Neural progenitor cell (in vitro differentiated cells): ENCODE measurements around the gene TLCD3B. TPM values are rescaled to one million over a fixed set of nuclear protein-coding genes. Genes with fewer than 3 reads are reported as not detected.
A peak's percentile ranks its signal among the peaks of the same experiment; 100 is the strongest.

ENCODE experiments used
- DNase-seq: peaks from one replicate; pipeline ENCODE4 v3.0.0-alpha.2; 2016; ENCODE audit warnings: low spot score
- H2AFZ ChIP-seq: fragments of 200-600 bp; sonication (generic); replicated peaks from 2 replicates; pipeline ENCODE4 v1.6.1; 2016; ENCODE audit warnings: antibody characterized with exemption
- H3F3A ChIP-seq: fragments of 200-600 bp; sonication (generic); 2 replicates; pipeline ENCODE4 v1.6.1; 2016; ENCODE audit warnings: antibody characterized with exemption, low read depth
- H3K27ac ChIP-seq: fragments of 200-600 bp; sonication (generic); 2 replicates; pipeline ENCODE4 v1.5.1; 2016; ENCODE audit warnings: mild to moderate bottlenecking
- H3K27me3 ChIP-seq: fragments of 200-600 bp; sonication (generic); 2 replicates; pipeline ENCODE4 v1.6.1; 2016; ENCODE audit warnings: mild to moderate bottlenecking, moderate library complexity
- H3K36me3 ChIP-seq: fragments of 200-600 bp; sonication (generic); 2 replicates; pipeline ENCODE4 v1.5.1; 2016
- H3K4me1 ChIP-seq: fragments of 200-600 bp; sonication (generic); 2 replicates; pipeline ENCODE4 v1.6.1; 2016; ENCODE audit warnings: mixed run types
- H3K4me2 ChIP-seq: fragments of 200-600 bp; sonication (generic); 2 replicates; pipeline ENCODE4 v1.6.1; 2016
- H3K4me3 ChIP-seq: fragments of 200-600 bp; sonication (generic); 2 replicates; pipeline ENCODE4 v1.5.1; 2016
- H3K79me2 ChIP-seq: fragments of 200-600 bp; sonication (generic); 2 replicates; pipeline ENCODE4 v1.6.1; 2016; ENCODE audit warnings: low read depth
- H3K9ac ChIP-seq: fragments of 200-600 bp; sonication (generic); 2 replicates; pipeline ENCODE4 v1.6.1; 2016
- H3K9me3 ChIP-seq: fragments of 200-600 bp; sonication (generic); 2 replicates; pipeline ENCODE4 v1.5.1; 2016; ENCODE audit warnings: low read depth
- H4K20me1 ChIP-seq: fragments of 200-600 bp; sonication (generic); 2 replicates; pipeline ENCODE4 v1.6.1; 2016; ENCODE audit warnings: low read depth
- H3K27ac Mint-ChIP-seq: 3 replicates; pipeline ENCODE4 v1.8.0; 2021; ENCODE audit warnings: mixed read lengths
- H3K27me3 Mint-ChIP-seq: 2 replicates; pipeline ENCODE4 v1.8.0; 2022; ENCODE audit warnings: low read depth, mild to moderate bottlenecking, inconsistent platforms, moderate library complexity, mixed read lengths; ENCODE audit not compliant: insufficient read depth
- H3K36me3 Mint-ChIP-seq: 3 replicates; pipeline ENCODE4 v1.8.0; 2021; ENCODE audit warnings: mixed read lengths
- H3K4me1 Mint-ChIP-seq: 3 replicates; pipeline ENCODE4 v1.8.0; 2021; ENCODE audit warnings: mixed read lengths
- H3K4me3 Mint-ChIP-seq: 3 replicates; pipeline ENCODE4 v1.8.0; 2021; ENCODE audit warnings: mild to moderate bottlenecking, moderate library complexity, mixed read lengths
- H3K9me3 Mint-ChIP-seq: 3 replicates; pipeline ENCODE4 v1.8.0; 2020; ENCODE audit warnings: mixed read lengths
- CTCF ChIP-seq: fragments of 200-600 bp; sonication (generic); IDR thresholded peaks from 2 replicates; pipeline ENCODE4 v1.5.1; 2017; ENCODE audit warnings: antibody characterized with exemption, mild to moderate bottlenecking
- EZH2 ChIP-seq: fragments of 200-600 bp; sonication (generic); IDR thresholded peaks from 2 replicates; pipeline ENCODE4 v1.6.1; 2017; ENCODE audit warnings: antibody characterized with exemption, mild to moderate bottlenecking, moderate library complexity
- EZH2phosphoT487 ChIP-seq: fragments of 200-600 bp; sonication (generic); IDR thresholded peaks from 2 replicates; pipeline ENCODE4 v1.6.1; 2017; ENCODE audit warnings: antibody characterized with exemption
- total RNA-seq: library from RNA; depleted of rRNA; stranded (reverse); fragments of >200 nt; gene quantifications from 2 replicates; pipeline ENCODE4 v1.2.3, GENCODE V29; 2015; ENCODE audit warnings: low replicate concordance

TLCD3B gene
- total RNA-seq, 1 donor from 2014 or later, result 2.4 TPM

GRCh38 chr16:30031477-30031918 lies 427 bp upstream of the TLCD3B start:
- Histone ChIP-seq H4K20me1 (peaks cover 37% of the 10 kb centered on the region), H2AFZ (peak overlapping the region; percentile 63), H3K4me1 (peaks cover 21% of the 10 kb centered on the region), H3K9me3 (no peaks in the 10 kb centered on the region), H3K4me3 (peak overlapping the region; percentile 87), H3K4me2 (peak overlapping the region; percentile 100), H3K9ac (no peak overlapping the region), H3K27me3 (peaks cover 42% of the 10 kb centered on the region), H3K36me3 (no peaks in the 10 kb centered on the region), H3F3A (peaks cover 18% of the 10 kb centered on the region), H3K27ac (no peak overlapping the region), H3K79me2 (no peaks in the 10 kb centered on the region)
- Mint-ChIP-seq H3K4me1 (peaks cover 37% of the 10 kb centered on the region), H3K27ac (no peak overlapping the region), H3K4me3 (peak overlapping the region; percentile 86), H3K9me3 (peaks cover 2% of the 10 kb centered on the region), H3K27me3 (peaks cover 17% of the 10 kb centered on the region), H3K36me3 (no peaks in the 10 kb centered on the region)
- DNase-seq, result no peak
- TF ChIP-seq CTCF (no peak), EZH2 (no peak), EZH2phosphoT487 (no peak)

GRCh38 chr16:30030011-30030685 lies 923 bp downstream of the TLCD3B start:
- Mint-ChIP-seq H3K27ac (no peak overlapping the region), H3K9me3 (no peaks in the 10 kb centered on the region), H3K4me3 (peak overlapping the region; percentile 87), H3K27me3 (peaks cover 12% of the 10 kb centered on the region), H3K36me3 (no peaks in the 10 kb centered on the region), H3K4me1 (peaks cover 37% of the 10 kb centered on the region)
- no peaks in the 10 kb centered on the region for H3K79me2 ChIP-seq
- H3K9ac ChIP-seq, result no peak overlapping the region
- TF ChIP-seq EZH2 (no peak), CTCF (no peak), EZH2phosphoT487 (no peak)
- H4K20me1 ChIP-seq, result peaks cover 37% of the 10 kb centered on the region
- peaks cover 21% of the 10 kb centered on the region for H3K4me1 ChIP-seq
- H2AFZ ChIP-seq, result no peak overlapping the region
- H3F3A ChIP-seq, result peaks cover 18% of the 10 kb centered on the region
- H3K27ac ChIP-seq, result no peak overlapping the region
- H3K27me3 ChIP-seq, result peaks cover 29% of the 10 kb centered on the region
- peak; percentile 46 for DNase-seq
- H3K4me2 ChIP-seq, result peak overlapping the region; percentile 100
- H3K36me3 ChIP-seq, result no peaks in the 10 kb centered on the region
- H3K9me3 ChIP-seq, result no peaks in the 10 kb centered on the region
- H3K4me3 ChIP-seq, result peak overlapping the region; percentile 87

GRCh38 chr16:30028438-30029076 lies 2.5 kb downstream of the TLCD3B start:
- DNase-seq, result peak; percentile 89
- Histone ChIP-seq H4K20me1 (peaks cover 37% of the 10 kb centered on the region), H3K27ac (no peak overlapping the region), H2AFZ (no peak overlapping the region), H3K9me3 (no peaks in the 10 kb centered on the region), H3F3A (peaks cover 18% of the 10 kb centered on the region), H3K4me3 (no peak overlapping the region), H3K4me2 (peak overlapping the region; percentile 51), H3K79me2 (no peaks in the 10 kb centered on the region), H3K27me3 (peaks cover 13% of the 10 kb centered on the region), H3K36me3 (no peaks in the 10 kb centered on the region), H3K4me1 (peaks cover 21% of the 10 kb centered on the region), H3K9ac (no peak overlapping the region)
- Mint-ChIP-seq H3K27ac (no peak overlapping the region), H3K4me3 (no peak overlapping the region), H3K36me3 (no peaks in the 10 kb centered on the region), H3K4me1 (peaks cover 37% of the 10 kb centered on the region), H3K27me3 (peaks cover 11% of the 10 kb centered on the region), H3K9me3 (no peaks in the 10 kb centered on the region)
- no peak for TF ChIP-seq CTCF
- TF ChIP-seq EZH2phosphoT487, result no peak
- no peak for TF ChIP-seq EZH2
